Pancreas (tissue), 10 donors: ENCODE data around the gene TRAF2. TPM values are rescaled to one million over a fixed set of nuclear protein-coding genes. Genes with fewer than 3 reads are reported as not detected.

Experiments
- ATAC-seq, 4 donors: fragments of 200-7000 bp; cut with Tn5 transposase; one replicate each; pipeline versions ENCODE4 v1.8.0 to v1.9.1; 2020; ENCODE audit warnings: mild to moderate bottlenecking in 4 of 4, moderate library complexity in 4 of 4
- DNase-seq, 6 donors: peaks; one replicate each; pipeline ENCODE4 v3.0.0-alpha.2; 2020
- FAIRE-seq: peaks from 2 replicates; lab custom pipeline; 2012; peaks lifted over from hg19 to GRCh38; lab: Jason Lieb, UNC
- H3K27ac ChIP-seq, 4 donors: fragments of 200-600 bp; sonication (generic); 1 replicate in 3 of 4; 2 replicates in 1 of 4; pipeline versions ENCODE4 v1.5.0 to v1.8.0; 2020
- H3K27me3 ChIP-seq, 4 donors: fragments of 200-600 bp; one replicate each; pipeline ENCODE4 v1.8.0; 2021
- H3K36me3 ChIP-seq, 3 donors: fragments of 200-600 bp; sonication (generic) in 1 of 3; one replicate each; pipeline versions ENCODE4 v1.5.0 to v1.8.0; 2020 to 2021
- H3K4me1 ChIP-seq, 3 donors: fragments of 200-600 bp; one replicate each; pipeline ENCODE4 v1.8.0; 2021
- H3K4me3 ChIP-seq, 4 donors: fragments of 200-600 bp; sonication (generic) in 2 of 4; one replicate each; pipeline versions ENCODE4 v1.5.0 to v1.8.0; 2020 to 2021
- H3K9me3 ChIP-seq, 4 donors: fragments of 200-600 bp; one replicate each; pipeline ENCODE4 v1.8.0; 2021
- WGBS, 2 donors: extraction: QIAGEN DNeasy Blood & Tissue Kit; methylation state at CpG; one replicate each; pipeline ENCODE4 v1.1.7; 2013; 5-methylcytosine and 5-hydroxymethylcytosine counted together
- intact Hi-C, 3 donors: fragments of 100-400 bp; cut with DNase I; formaldehyde crosslinking; loops; one replicate each; pipeline versions ENCODE4 v1.11.1 to v1.14.2; 2022
- polyA plus RNA-seq, 2 donors: library from polyadenylated mRNA; stranded (reverse); fragments of 200-250 nt; gene quantifications; one replicate each; pipeline ENCODE4 v1.2.3, GENCODE V29; 2013
- total RNA-seq, 6 donors: library from RNA; stranded (reverse); fragmentation: NEBNext Ultra II Directional in 4 of 6; extraction: Animal tissue kit (Norgen Biotek cat#: 25700) in 4 of 6; gene quantifications; one replicate each; pipeline versions ENCODE4 v1.2.1 to v1.2.4, GENCODE V29; 2021 to 2023
- TF ChIP-seq, protein P1 (sequence below), 4 donors: fragments of 200-600 bp; sonication (generic) in 3 of 4; IDR thresholded peaks; one replicate each; pipeline versions ENCODE4 v1.5.0 to v1.8.0; 2021; ENCODE audit warnings: antibody characterized with exemption in 4 of 4
- donor health status: healthy with polysubstance abuse.
- donor health status: DM: no; HTN: no; CAD: no; lungs with moderate emphysema.
- donor health status: DM: no; HTN: no; CAD: no.
- donor health status: control.
- donor health status: control.
- donor health status: Bipolar disorder and iron deficiency.
- donor health status: DM: yes; HTN: yes; CAD: no.
- donor health status: DM: no; HTN: no; CAD: no.
- donor health status: DM: no; HTN: no; CAD: no.
- donor health status: DM: yes; HTN: yes; CAD: no.

TRAF2 gene
- total and polyA plus RNA-seq, 8 donors = 4.8 to 14.4 (median 8.2) TPM

GRCh38 chr9:136860933-136861873, 25.1 kb upstream of the TRAF2 start:
- WGBS, 2 donors = 90 to 92% methylated on average over 22 of the region's 22 CpGs
- H3K4me1 ChIP-seq = peaks cover 26 to 44% (median 31%) of the 10 kb centered on the region in 3 donors
- no peaks in the 10 kb centered on the region for H3K9me3 ChIP-seq
- intact Hi-C loops = no loop called here
- TF ChIP-seq, protein P1, sequence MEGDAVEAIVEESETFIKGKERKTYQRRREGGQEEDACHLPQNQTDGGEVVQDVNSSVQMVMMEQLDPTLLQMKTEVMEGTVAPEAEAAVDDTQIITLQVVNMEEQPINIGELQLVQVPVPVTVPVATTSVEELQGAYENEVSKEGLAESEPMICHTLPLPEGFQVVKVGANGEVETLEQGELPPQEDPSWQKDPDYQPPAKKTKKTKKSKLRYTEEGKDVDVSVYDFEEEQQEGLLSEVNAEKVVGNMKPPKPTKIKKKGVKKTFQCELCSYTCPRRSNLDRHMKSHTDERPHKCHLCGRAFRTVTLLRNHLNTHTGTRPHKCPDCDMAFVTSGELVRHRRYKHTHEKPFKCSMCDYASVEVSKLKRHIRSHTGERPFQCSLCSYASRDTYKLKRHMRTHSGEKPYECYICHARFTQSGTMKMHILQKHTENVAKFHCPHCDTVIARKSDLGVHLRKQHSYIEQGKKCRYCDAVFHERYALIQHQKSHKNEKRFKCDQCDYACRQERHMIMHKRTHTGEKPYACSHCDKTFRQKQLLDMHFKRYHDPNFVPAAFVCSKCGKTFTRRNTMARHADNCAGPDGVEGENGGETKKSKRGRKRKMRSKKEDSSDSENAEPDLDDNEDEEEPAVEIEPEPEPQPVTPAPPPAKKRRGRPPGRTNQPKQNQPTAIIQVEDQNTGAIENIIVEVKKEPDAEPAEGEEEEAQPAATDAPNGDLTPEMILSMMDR (IDR thresholded peaks at IDR 0.05) = no peak
- peak in 4 of 6 donors; percentile 14 to 72 (median 36) for DNase-seq
- peaks cover 4 to 33% (median 24%) of the 10 kb centered on the region in 3 donors for H3K36me3 ChIP-seq
- ATAC-seq = no peak
- H3K4me3 ChIP-seq = no peak overlapping the region
- FAIRE-seq = no peak
- H3K27me3 ChIP-seq = no peaks in the 10 kb centered on the region
- H3K27ac ChIP-seq = no peak overlapping the region

- no peaks in the 10 kb centered on the region for H3K27me3 ChIP-seq
- no peaks in the 10 kb centered on the region for H3K9me3 ChIP-seq
- DNase-seq (peak in 1 of 6 donors; percentile 12), ATAC-seq (no peak), FAIRE-seq (no peak)
- intact Hi-C loops = no loop called here
- H3K4me1 ChIP-seq = peaks cover 26 to 44% (median 31%) of the 10 kb centered on the region in 3 donors
- no peak overlapping the region for H3K27ac ChIP-seq
- TF ChIP-seq, protein P1 (IDR thresholded peaks at IDR 0.05) = no peak
- no peak overlapping the region for H3K4me3 ChIP-seq
- WGBS, 2 donors = 84 to 89% methylated on average over 26 of the region's 26 CpGs
- peaks cover 4 to 33% (median 24%) of the 10 kb centered on the region in 3 donors for H3K36me3 ChIP-seq
Measured at GRCh38 chr9:136861874-136862457, 24.4 kb upstream of the TRAF2 start.

DNA sequence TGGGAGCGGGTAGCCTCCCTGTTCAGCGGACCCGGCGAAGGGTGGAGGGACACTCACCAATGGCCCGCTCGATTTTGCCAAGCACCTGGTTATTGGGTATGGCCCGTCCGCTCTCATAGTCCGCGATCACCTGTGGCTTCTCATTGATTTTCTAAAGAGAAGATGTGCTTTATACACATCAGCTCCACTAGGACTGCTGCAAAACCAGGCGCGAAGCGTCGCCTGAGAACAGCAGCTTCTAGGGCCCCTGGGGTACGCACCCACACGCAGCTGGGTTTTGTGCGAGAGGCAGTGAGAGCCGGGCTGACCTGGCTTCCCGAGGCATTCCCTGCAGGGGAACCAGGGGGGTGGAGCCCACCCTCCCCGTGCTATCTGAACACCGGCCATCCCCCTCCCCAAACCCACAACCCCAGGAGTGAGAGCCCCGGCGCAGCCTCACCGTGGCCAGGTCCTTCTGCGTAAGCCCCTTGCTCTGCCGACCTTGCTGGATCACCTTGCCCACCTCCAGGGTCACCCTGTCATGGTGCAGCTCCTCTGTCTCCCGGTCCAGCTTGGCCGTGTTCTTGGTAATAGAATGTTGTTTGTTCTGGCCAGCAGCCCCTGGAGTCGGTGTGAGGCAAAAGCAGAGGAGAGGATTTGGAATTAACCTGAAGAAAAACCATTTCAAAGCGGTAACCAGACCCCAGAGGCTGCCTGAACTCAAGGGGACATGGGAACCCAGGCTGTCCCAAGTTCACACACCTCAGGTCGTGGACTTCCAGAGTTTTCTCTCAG, 23.3 kb upstream of the TRAF2 start:
- ATAC-seq (no peak), DNase-seq (peak in 3 of 6 donors; percentile 16 to 65 (median 53)), FAIRE-seq (no peak)
- H3K4me1 ChIP-seq = peaks cover 18 to 36% (median 23%) of the 10 kb centered on the region in 3 donors
- intact Hi-C loops = no loop called here
- no peaks in the 10 kb centered on the region for H3K9me3 ChIP-seq
- no peak overlapping the region for H3K27ac ChIP-seq
- TF ChIP-seq, protein P1 (IDR thresholded peaks at IDR 0.05) = no peak
- peaks cover 4 to 33% (median 24%) of the 10 kb centered on the region in 3 donors for H3K36me3 ChIP-seq
- H3K27me3 ChIP-seq = no peaks in the 10 kb centered on the region
- 81 to 82% methylated on average over 31 of the region's 31 CpGs for WGBS, 2 donors
- no peak overlapping the region for H3K4me3 ChIP-seq

- intact Hi-C loops = no loop called here
- 77 to 80% methylated on average over 12 of the region's 12 CpGs for WGBS, 2 donors
- no peaks in the 10 kb centered on the region for H3K9me3 ChIP-seq
- H3K27ac ChIP-seq = no peak overlapping the region
- no peak overlapping the region for H3K4me3 ChIP-seq
- TF ChIP-seq, protein P1 (IDR thresholded peaks at IDR 0.05) = no peak
- H3K36me3 ChIP-seq = peaks cover 4 to 33% (median 24%) of the 10 kb centered on the region in 3 donors
- DNase-seq = peak in 1 of 6 donors; percentile 51
- no peak for ATAC-seq
- no peaks in the 10 kb centered on the region for H3K27me3 ChIP-seq
- FAIRE-seq = no peak
- peaks cover 11 to 29% (median 15%) of the 10 kb centered on the region in 3 donors for H3K4me1 ChIP-seq
Measured at GRCh38 chr9:136863623-136864273, 22.6 kb upstream of the TRAF2 start.
